Ishikawa (cell line): ENCODE data around the gene ADM2.

Experiments
- CEBPB ChIP-seq: IDR thresholded peaks from 2 replicates; pipeline ENCODE4 v1.6.1; 2012
- CREB1 ChIP-seq: IDR thresholded peaks from 2 replicates; pipeline ENCODE4 v1.6.1; 2012; ENCODE audit warnings: low read depth
- EP300 ChIP-seq: IDR thresholded peaks from 2 replicates; pipeline ENCODE4 v1.6.1; 2012; ENCODE audit warnings: borderline replicate concordance
- FOXM1 ChIP-seq: IDR thresholded peaks from 2 replicates; pipeline ENCODE4 v1.6.1; 2012; ENCODE audit warnings: low read depth, borderline replicate concordance
- NFIC ChIP-seq: IDR thresholded peaks from 2 replicates; pipeline ENCODE4 v1.6.1; 2012
- RAD21 ChIP-seq: IDR thresholded peaks from 2 replicates; pipeline ENCODE4 v1.6.1; 2012; ENCODE audit warnings: low read depth
- TEAD4 ChIP-seq: IDR thresholded peaks from 2 replicates; pipeline ENCODE4 v1.6.1; 2012
- TF ChIP-seq, protein P1 (sequence below): IDR thresholded peaks from 2 replicates; pipeline ENCODE4 v1.6.1; 2012
- TF ChIP-seq, protein P2 (sequence below): IDR thresholded peaks from 2 replicates; pipeline ENCODE4 v1.6.1; 2012; ENCODE audit warnings: low read depth, mild to moderate bottlenecking

DNA sequence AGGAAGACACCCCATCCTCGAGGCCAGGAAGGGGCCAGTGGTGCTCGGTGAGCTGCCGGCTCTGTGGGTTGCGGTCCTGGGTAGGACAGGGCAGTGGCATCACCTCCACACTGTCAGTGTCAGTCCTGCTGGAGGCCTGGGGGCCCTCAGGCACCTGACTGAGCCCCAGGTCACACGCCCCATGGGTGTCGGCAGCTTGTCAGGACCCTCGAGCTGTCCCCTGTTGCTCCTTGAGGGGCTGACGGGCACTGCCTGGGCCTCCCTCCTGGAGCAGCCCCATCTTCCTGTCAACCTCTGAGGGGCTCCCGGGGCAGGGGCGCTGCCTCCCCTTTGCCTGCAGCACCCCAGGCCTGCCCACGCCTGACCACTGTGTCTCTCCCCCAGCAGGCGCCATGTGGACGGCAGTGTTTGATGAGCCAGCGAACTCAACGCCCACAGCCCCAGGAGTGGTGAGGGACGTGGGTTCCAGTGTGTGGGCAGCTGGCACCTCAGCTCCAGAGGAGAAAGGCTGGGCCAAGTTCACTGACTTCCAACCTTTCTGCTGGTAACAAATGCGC is 42.0 kb upstream of the ADM2 start:
- TF ChIP-seq RAD21 (no peak), EP300 (no peak), TEAD4 (no peak), CEBPB (no peak), NFIC (no peak), CREB1 (no peak), FOXM1 (no peak)
- TF ChIP-seq, protein P1, sequence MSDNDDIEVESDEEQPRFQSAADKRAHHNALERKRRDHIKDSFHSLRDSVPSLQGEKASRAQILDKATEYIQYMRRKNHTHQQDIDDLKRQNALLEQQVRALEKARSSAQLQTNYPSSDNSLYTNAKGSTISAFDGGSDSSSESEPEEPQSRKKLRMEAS = no peak
- TF ChIP-seq, protein P2, sequence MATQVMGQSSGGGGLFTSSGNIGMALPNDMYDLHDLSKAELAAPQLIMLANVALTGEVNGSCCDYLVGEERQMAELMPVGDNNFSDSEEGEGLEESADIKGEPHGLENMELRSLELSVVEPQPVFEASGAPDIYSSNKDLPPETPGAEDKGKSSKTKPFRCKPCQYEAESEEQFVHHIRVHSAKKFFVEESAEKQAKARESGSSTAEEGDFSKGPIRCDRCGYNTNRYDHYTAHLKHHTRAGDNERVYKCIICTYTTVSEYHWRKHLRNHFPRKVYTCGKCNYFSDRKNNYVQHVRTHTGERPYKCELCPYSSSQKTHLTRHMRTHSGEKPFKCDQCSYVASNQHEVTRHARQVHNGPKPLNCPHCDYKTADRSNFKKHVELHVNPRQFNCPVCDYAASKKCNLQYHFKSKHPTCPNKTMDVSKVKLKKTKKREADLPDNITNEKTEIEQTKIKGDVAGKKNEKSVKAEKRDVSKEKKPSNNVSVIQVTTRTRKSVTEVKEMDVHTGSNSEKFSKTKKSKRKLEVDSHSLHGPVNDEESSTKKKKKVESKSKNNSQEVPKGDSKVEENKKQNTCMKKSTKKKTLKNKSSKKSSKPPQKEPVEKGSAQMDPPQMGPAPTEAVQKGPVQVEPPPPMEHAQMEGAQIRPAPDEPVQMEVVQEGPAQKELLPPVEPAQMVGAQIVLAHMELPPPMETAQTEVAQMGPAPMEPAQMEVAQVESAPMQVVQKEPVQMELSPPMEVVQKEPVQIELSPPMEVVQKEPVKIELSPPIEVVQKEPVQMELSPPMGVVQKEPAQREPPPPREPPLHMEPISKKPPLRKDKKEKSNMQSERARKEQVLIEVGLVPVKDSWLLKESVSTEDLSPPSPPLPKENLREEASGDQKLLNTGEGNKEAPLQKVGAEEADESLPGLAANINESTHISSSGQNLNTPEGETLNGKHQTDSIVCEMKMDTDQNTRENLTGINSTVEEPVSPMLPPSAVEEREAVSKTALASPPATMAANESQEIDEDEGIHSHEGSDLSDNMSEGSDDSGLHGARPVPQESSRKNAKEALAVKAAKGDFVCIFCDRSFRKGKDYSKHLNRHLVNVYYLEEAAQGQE = no peak
